Endothelial cell of umbilical vein (primary cell): ENCODE results near the gene EXOC6B. TPM values are rescaled to one million over a fixed set of nuclear protein-coding genes. Genes with fewer than 3 reads are reported as not detected.

Experiments used
- BruUV-seq: library from RNA; stranded (reverse); fragments of 400-500 nt; replicated peaks from 2 replicates; lab custom pipeline; 2021; lab: Mats Ljungman, UMichigan
- CTCF ChIA-PET: fragments of 300-600, 350-600 bp; sonication (Branson Sonifier 250); formaldehyde crosslinking; loops from one replicate; lab custom pipeline; 2021; ENCODE audit warnings: antibody characterized with exemption, inconsistent platforms; lab: Charles Lee
- POLR2A ChIA-PET: fragments of 300-600, 350-600 bp; sonication (Branson Sonifier 250); formaldehyde crosslinking; loops from one replicate; lab custom pipeline; 2021; ENCODE audit warnings: antibody characterized with exemption, inconsistent platforms; lab: Charles Lee
- DNase-seq: peaks from one replicate; pipeline ENCODE4 v3.0.0-alpha.2; 2011; ENCODE audit warnings: low read depth, low spot score
- FAIRE-seq: peaks from 2 replicates; lab custom pipeline; 2011; peaks lifted over from hg19 to GRCh38; lab: Jason Lieb, UNC
- H2AFZ ChIP-seq: 2 replicates; pipeline ENCODE4 v1.6.0; 2012; ENCODE audit warnings: low read depth, low read length, control low read depth, inconsistent platforms
- H3K27ac ChIP-seq: 2 replicates; pipeline ENCODE4 v1.5.1; 2011; ENCODE audit warnings: low read depth, mild to moderate bottlenecking, control low read depth, low read length, moderate library complexity; ENCODE audit not compliant: insufficient read depth
- H3K27me3 ChIP-seq, 2 experiments: 2 replicates each; pipeline versions ENCODE4 v1.6.0 to v1.6.1; 2011; ENCODE audit warnings: low read length in 2 of 2, mixed read lengths in 1 of 2; ENCODE audit not compliant: control insufficient read depth in 2 of 2, insufficient read depth in 2 of 2
- H3K36me3 ChIP-seq, 2 experiments: 2 replicates in 1 of 2; 3 replicates in 1 of 2; pipeline ENCODE4 v1.5.1; 2011; ENCODE audit warnings: low read length in 2 of 2, mild to moderate bottlenecking in 1 of 2, moderate library complexity in 1 of 2; ENCODE audit not compliant: control insufficient read depth in 2 of 2, insufficient read depth in 2 of 2; ENCODE audit errors: extremely low read depth in 1 of 2
- H3K4me1 ChIP-seq: 3 replicates; pipeline ENCODE4 v1.5.1; 2011; ENCODE audit warnings: mild to moderate bottlenecking, low read length; ENCODE audit not compliant: control insufficient read depth, insufficient read depth; ENCODE audit errors: extremely low read depth
- H3K4me2 ChIP-seq: 2 replicates; pipeline ENCODE4 v1.6.1; 2011; ENCODE audit warnings: low read length, control low read depth, mixed read lengths; ENCODE audit not compliant: insufficient read depth
- H3K4me3 ChIP-seq, 3 experiments: fragments of 200-600 bp in 1 of 3; sonication (generic), shearing (Covaris generic) in 1 of 3; replicated peaks in 1 of 3; 2 replicates each; pipeline ENCODE4 v1.5.1; 2011 to 2016; ENCODE audit warnings: control low read depth in 3 of 3, low read length in 3 of 3, mild to moderate bottlenecking in 2 of 3, inconsistent platforms in 1 of 3, low read depth in 1 of 3, moderate library complexity in 1 of 3; ENCODE audit not compliant: insufficient read depth in 1 of 3
- H3K79me2 ChIP-seq: 2 replicates; pipeline ENCODE4 v1.6.0; 2012; ENCODE audit warnings: low read length, inconsistent platforms; ENCODE audit not compliant: control insufficient read depth, insufficient read depth
- H3K9ac ChIP-seq: replicated peaks from 2 replicates; pipeline ENCODE3; 2011; ENCODE audit warnings: low read length, control low read depth; ENCODE audit not compliant: insufficient read depth; ENCODE audit errors: extremely low read depth
- H3K9me1 ChIP-seq: replicated peaks from 3 replicates; pipeline ENCODE4 v1.6.0; 2011; ENCODE audit warnings: mild to moderate bottlenecking, low read length; ENCODE audit not compliant: control insufficient read depth, insufficient read depth; ENCODE audit errors: extremely low read depth
- H3K9me3 ChIP-seq: replicated peaks from 2 replicates; pipeline ENCODE4 v1.5.1; 2012; ENCODE audit warnings: low read length, inconsistent platforms; ENCODE audit not compliant: control insufficient read depth, insufficient read depth
- H4K20me1 ChIP-seq: replicated peaks from 2 replicates; pipeline ENCODE3; 2011; ENCODE audit warnings: mild to moderate bottlenecking, low read length; ENCODE audit not compliant: control insufficient read depth, insufficient read depth; ENCODE audit errors: extremely low read depth
- CTCF ChIP-seq, 2 donors: IDR thresholded peaks; 1 replicate in 1 of 2; 2 replicates in 1 of 2; pipeline ENCODE4 v1.5.1; 2011; ENCODE audit warnings: low read length in 2 of 2, mild to moderate bottlenecking in 2 of 2, moderate library complexity in 2 of 2, control low read depth in 1 of 2, inconsistent platforms in 1 of 2, low read depth in 1 of 2; ENCODE audit not compliant: insufficient read depth in 1 of 2; ENCODE audit errors: extremely low read depth in 1 of 2
- EZH2 ChIP-seq: IDR thresholded peaks from 2 replicates; pipeline ENCODE4 v1.6.1; 2012; ENCODE audit warnings: borderline replicate concordance, low read depth, mild to moderate bottlenecking, moderate library complexity, low read length, inconsistent platforms; ENCODE audit not compliant: severe bottlenecking
- GATA2 ChIP-seq: IDR thresholded peaks from 2 replicates; pipeline ENCODE4 v1.7.0; 2011; ENCODE audit warnings: low read depth, mild to moderate bottlenecking, moderate library complexity, mixed read lengths, low read length; ENCODE audit not compliant: insufficient read length, insufficient read depth
- JUN ChIP-seq: IDR thresholded peaks from 2 replicates; pipeline ENCODE4 v1.6.1; 2011; ENCODE audit warnings: borderline replicate concordance, low read depth; ENCODE audit not compliant: insufficient read length, insufficient read depth
- MAX ChIP-seq: IDR thresholded peaks from 2 replicates; pipeline ENCODE4 v1.6.1; 2011; ENCODE audit not compliant: insufficient read depth, insufficient read length
- POLR2A ChIP-seq: IDR thresholded peaks from 2 replicates; pipeline ENCODE4 v1.6.1; 2012; ENCODE audit warnings: low read depth, mild to moderate bottlenecking, control low read depth, low read length
- POLR2AphosphoS5 ChIP-seq: IDR thresholded peaks from 2 replicates; pipeline ENCODE4 v1.6.1; 2012; ENCODE audit warnings: low read depth, mild to moderate bottlenecking, control low read depth, low read length, moderate library complexity; ENCODE audit not compliant: insufficient read depth
- dilution Hi-C: fragments of 300-500 bp; cut with MboI; formaldehyde crosslinking; loops from one replicate; pipeline ENCODE4 v1.15.0; 2019; ENCODE audit warnings: low sequenced_read_pairs; ENCODE audit not compliant: extremely low pct_ligation_motif_present
- intact Hi-C: fragments of 100-400 bp; cut with micrococcal nuclease; formaldehyde crosslinking; loops from one replicate; pipeline ENCODE4 v1.10.0; 2022
- polyA plus RNA-seq, 4 experiments: library from polyadenylated mRNA; depleted of rRNA in 3 of 4; stranded (reverse) in 3 of 4; unstranded in 1 of 4; fragments of >200 nt; gene quantifications; 2 replicates each; pipeline versions ENCODE4 v1.2.1 to v1.2.3, GENCODE V29; 2011 to 2012; ENCODE audit warnings: missing spikeins in 1 of 4
- total RNA-seq: library from RNA; stranded (reverse); gene quantifications from 2 replicates; pipeline ENCODE4 v1.2.3, GENCODE V29; 2021

The EXOC6B gene
- total and polyA plus RNA-seq, 2 donors (not counting 3 experiments of a cell fraction or from before 2014, with no cell fraction given), result 10.8 to 34.8 TPM

- intact Hi-C loops (no loop called here), dilution Hi-C loops (no loop called here)
- no TSS peak for BruUV-seq
- Histone ChIP-seq H3K27ac (no peak overlapping the region), H3K9ac (no peak overlapping the region), H3K79me2 (no peaks in the 10 kb centered on the region), H2AFZ (no peak overlapping the region), H3K4me3 (no peak overlapping the region), H3K27me3 (no peaks in the 10 kb centered on the region), H3K9me1 (no peaks in the 10 kb centered on the region), H3K9me3 (no peaks in the 10 kb centered on the region), H3K36me3 (no peaks in the 10 kb centered on the region), H3K4me2 (no peak overlapping the region), H4K20me1 (no peaks in the 10 kb centered on the region), H3K4me1 (no peaks in the 10 kb centered on the region)
- ChIA-PET CTCF (no interaction called here), POLR2A (no interaction called here)
- TF ChIP-seq EZH2 (no peak), JUN (no peak), GATA2 (no peak), CTCF (IDR thresholded peaks at IDR 0.05; ENCODE audit: extremely low read depth in 1 of 2, insufficient read depth in 1 of 2, low read depth in 1 of 2, low read length in 2 of 2) (no peak), POLR2A (no peak), MAX (no peak), POLR2AphosphoS5 (no peak)
- FAIRE-seq (no peak), DNase-seq (no peak)
Observed at GRCh38 chr2:72181616-72182015, 644.2 kb downstream of the EXOC6B start.
